8988T (cell line): Measurements from ENCODE around the gene CCDC39.

Source experiments
- DNase-seq: peaks from one replicate; pipeline ENCODE4 v3.0.0; 2011

CCDC39 gene

GRCh38 chr3:180679178-180680096 is at the start of gene CCDC39:
CCDC39 (minus strand) TSS chr3:180679489; CDS start chr3:180679380, 109 bp downstream.
- peak; percentile 38 for DNase-seq

- DNase-seq = no peak
These were observed 40.7 kb upstream of the CCDC39 start for GRCh38 chr3:180720012-180720411.

GRCh38 chr3:180707896-180708295 is 28.6 kb upstream of the CCDC39 start:
- no peak for DNase-seq

GRCh38 chr3:180705619-180706018 is 26.3 kb upstream of the CCDC39 start:
- no peak for DNase-seq

GRCh38 chr3:180704532-180704931 is 25.2 kb upstream of the CCDC39 start:
- no peak for DNase-seq

DNA sequence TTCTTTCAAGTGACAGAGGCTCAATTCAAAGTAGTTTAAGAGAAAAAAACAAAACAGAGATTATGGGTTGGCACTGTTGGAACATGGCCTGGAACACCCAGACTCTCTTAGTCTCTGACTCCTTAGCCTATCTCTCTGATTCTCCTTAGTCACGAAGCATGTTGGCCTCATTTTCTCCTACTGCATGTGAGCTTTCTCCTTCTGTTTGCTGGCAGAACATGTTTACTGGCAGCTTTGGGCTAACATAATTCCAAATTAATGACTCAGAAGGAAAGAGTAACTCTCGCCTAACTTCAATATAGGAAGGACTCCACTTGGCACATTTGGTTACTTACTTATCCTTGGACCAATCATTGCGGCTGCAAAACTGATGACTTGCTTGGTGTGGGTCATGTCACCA is 21.7 kb upstream of the CCDC39 start:
- no peak for DNase-seq

GRCh38 chr3:180698760-180699270 is 19.5 kb upstream of the CCDC39 start:
- no peak for DNase-seq

DNA sequence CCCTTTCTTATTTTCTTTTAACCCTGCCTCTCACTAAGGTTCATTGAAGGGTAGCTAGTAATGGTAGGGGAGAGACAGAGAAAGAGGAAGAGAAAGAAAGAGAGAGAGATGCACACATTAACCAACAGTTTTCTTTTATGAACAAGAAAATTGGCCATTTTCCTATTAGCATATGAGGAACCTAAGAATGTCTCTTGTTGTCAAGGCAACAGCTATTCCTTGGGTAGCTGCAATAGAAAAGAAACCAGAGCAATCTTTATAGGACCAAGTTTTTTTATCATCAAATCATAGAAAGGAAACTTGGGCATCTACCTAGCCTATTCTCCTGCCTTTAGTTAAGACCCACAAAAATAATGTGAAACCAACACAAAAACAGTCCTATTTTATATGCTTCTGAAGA is 15.0 kb upstream of the CCDC39 start:
- DNase-seq = no peak

DNA sequence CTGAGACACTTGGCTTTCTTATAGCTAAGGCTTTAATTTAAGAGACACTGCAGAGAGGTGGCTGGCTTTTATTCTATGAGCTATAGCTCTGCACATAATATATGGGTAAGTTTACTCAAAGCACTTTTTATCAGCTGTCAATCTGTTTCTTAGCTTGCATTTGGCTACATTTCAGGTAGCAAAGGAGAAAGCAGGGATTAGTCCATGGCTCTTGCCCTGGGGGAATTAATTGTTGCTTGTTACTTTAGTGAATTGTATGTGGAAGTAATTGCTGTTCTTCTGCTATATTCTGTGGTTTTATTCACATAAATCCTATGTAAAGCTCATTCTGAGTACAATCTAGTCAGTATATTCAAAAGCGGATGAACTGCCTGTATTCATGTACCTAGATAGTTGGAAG is 14.4 kb upstream of the CCDC39 start:
- no peak for DNase-seq

DNA sequence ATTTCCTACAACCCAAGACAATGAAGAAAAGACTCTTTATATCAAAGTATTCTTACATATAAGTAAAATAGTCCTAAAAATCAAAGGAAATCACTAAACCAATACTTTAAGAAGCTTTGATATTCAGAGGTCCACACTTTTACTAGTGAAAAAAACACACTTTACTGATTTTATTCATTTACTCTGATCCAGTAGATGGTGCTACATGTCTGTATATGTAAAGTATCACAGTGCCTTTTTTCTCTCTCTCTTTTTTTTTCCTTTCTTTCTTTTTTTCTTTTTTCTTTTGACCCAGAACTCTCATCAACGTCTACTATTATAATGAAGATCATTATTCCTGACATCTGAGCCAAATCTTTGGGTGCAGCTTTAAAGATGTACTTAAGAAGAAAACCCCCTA is 10.8 kb upstream of the CCDC39 start:
- no peak for DNase-seq

GRCh38 chr3:180684807-180685206 is 5.5 kb upstream of the CCDC39 start:
- no peak for DNase-seq

DNA sequence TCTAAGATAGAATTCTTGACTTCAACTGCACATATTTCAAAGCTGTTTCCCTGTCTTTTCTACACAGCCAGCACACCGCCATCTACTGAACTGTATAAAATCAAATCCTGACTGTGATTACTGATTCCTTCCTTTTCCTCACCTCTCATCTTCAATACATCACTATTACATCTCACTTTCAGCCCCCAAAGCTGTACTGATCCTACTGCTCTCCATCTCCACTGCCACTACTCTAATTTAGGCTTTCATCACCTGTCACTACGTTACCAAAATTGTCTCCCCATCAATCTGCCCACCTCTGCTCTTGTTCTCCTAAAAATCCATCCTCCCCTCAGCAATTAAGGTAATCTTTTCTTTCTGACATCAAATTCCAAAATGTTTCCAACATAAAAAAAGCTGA is 4.5 kb upstream of the CCDC39 start:
- no peak for DNase-seq

DNA sequence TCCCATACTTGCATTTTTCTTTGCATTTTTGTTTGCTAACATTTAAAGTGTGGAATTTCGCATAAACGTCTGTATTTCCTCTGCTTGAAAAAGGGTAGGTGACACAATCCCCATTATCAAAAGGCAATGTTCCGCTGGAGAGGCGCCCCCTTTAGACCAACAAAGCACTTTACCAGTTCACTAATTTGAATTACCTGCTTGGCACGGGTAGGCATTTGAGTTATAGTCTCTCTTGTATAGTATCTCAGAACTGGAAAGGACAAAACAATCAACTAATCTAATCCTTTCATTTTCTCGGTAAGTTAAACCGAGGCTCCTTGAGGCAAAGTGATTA is 775 bp upstream of the CCDC39 start:
- DNase-seq = no peak

GRCh38 chr3:180678231-180678630 is 1.1 kb downstream of the CCDC39 start:
- no peak for DNase-seq

DNA sequence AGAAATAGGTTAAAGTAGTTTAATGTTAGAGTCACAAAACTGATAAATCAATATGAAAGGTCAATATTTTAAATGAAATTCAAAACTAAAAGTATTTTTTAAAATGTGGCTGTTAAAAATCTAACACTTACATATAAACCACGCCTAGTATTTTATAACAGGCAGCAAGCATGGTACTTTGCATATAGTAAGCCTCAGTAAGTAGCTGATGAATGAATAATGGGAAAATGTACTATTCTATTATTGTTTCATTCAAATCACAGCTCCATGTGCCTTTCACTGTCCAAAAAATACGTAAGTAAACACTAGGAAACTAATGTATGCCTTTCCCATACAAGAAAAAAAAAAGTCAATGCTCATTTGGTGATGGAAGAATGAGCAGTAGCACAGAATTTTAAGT is 17.8 kb downstream of the CCDC39 start:
- no peak for DNase-seq

- no peak for DNase-seq
These were observed 22.2 kb downstream of the CCDC39 start for GRCh38 chr3:180657094-180657493.

DNA sequence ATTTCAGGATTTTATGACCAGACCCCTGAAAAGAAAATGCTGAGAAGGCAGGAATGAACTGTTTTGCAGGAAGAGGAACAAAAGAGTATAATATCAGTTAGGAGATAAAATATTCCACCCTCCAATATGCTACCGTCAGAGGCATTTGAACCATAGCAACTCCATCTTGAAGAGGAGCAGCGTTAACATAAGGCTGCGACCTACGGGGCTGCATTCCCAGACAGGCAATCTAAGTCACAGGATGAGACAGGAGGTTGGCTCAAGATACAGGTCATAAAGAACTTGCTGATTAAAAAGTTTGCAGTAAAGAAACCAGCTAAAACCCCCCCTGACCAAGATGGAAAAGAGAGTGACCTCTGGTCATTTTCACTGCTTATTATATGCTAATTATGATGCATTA is 22.9 kb downstream of the CCDC39 start:
- DNase-seq = no peak

- DNase-seq = no peak
These were observed 33.0 kb downstream of the CCDC39 start for GRCh38 chr3:180646187-180646790.

GRCh38 chr3:180640987-180641386 is 38.3 kb downstream of the CCDC39 start:
- no peak for DNase-seq

DNA sequence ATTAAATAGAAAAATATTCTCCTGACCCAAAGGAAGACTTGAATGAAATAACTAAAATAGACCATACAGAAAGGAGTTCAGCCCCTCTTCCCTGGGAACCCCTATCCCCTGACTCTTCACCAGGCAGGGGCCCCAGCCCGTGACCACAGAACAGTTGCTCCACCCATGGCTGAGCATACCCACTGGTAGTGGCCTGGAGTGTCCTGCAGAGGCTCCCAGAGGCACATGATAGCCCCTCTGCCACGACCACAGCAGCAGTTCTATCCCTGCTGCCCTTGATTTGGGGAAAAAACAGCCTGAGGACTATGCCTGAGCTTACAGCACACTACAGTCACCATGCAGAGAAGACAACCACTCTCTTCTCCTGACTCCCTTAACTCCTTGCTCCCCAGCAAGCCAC is 45.6 kb downstream of the CCDC39 start:
- no peak for DNase-seq

- no peak for DNase-seq
These were observed 48.0 kb downstream of the CCDC39 start for GRCh38 chr3:180631317-180631716.

DNA sequence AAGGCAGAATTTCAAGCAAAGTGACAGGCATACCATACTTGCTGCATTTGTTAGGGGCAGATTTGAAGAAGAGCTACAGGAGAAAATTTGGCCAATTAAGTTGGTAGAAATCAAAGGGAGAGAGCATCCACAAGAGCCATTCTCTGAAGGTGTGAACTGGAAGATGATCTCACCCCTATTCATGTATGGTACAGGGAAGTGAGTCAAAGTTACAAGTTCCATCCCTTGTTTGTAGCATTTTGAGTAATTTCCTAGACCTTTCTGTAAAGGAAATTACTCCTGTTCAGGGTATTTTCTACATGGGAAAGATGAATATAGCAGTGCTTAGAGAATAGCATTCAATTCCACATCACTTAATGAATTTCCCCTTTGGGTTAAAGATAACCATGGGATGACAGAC is 48.9 kb downstream of the CCDC39 start:
- DNase-seq = no peak

DNA sequence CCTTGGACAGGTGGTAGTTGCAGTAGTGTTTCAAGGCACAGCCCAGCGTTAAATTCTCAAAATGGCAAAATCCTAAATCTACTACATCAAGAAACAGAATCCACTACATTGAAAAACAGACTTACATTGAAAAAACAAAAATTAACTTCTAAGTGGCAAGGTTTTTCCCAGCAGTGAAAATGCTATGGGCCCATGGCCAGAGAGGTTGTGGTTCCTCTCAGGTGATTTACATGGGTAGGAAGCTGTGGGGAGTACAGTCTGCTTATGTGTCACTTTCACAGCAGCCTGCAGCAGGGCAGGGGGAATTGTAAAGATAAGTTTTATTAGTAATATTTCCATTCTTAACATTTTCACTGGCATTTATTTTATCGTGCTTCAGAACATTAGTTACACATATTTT is 52.4 kb downstream of the CCDC39 start:
- no peak for DNase-seq

GRCh38 chr3:180624714-180625113 is 54.6 kb downstream of the CCDC39 start:
- DNase-seq = no peak
